HepG2 (cell line): Measurements from ENCODE around the gene GDPD5. TPM values are rescaled to one million over a fixed set of nuclear protein-coding genes. Genes with fewer than 3 reads are reported as not detected.

Experiments used
- ATAC-seq: fragments of 200-7000 bp; cut with Tn5 transposase; 3 replicates; pipeline ENCODE4 v1.9.1; 2020; ENCODE audit warnings: mild to moderate bottlenecking, moderate library complexity
- BruUV-seq: library from RNA; stranded (reverse); fragments of 400-500 nt; replicated peaks from 2 replicates; lab custom pipeline; 2021; lab: Mats Ljungman, UMichigan
- CTCF ChIA-PET: fragments of 300-600 bp; formaldehyde crosslinking; extraction: SDS; loops from one replicate; lab custom pipeline; 2021; ENCODE audit warnings: low total read pairs, inconsistent platforms, low intra/inter-chr PET ratio; lab: Yijun Ruan, JAX
- POLR2A ChIA-PET: fragments of 350-600 bp; sonication (Branson Sonifier 250); formaldehyde crosslinking; loops from one replicate; lab custom pipeline; 2020; ENCODE audit warnings: antibody characterized with exemption, inconsistent platforms; lab: Yijun Ruan, JAX
- DNase-seq: peaks from one replicate; pipeline ENCODE4 v3.0.0-alpha.2; 2015; ENCODE audit warnings: low spot score
- FAIRE-seq: peaks from 3 replicates; lab custom pipeline; 2011; peaks lifted over from hg19 to GRCh38; lab: Jason Lieb, UNC
- H2AFZ ChIP-seq: one replicate; pipeline ENCODE4 v1.6.1; 2011; ENCODE audit warnings: low read length, inconsistent platforms
- H3K27ac ChIP-seq: fragments of 300-600 bp; 3 replicates; pipeline ENCODE4 v1.8.0; 2011; ENCODE audit warnings: mixed run types, mild to moderate bottlenecking, mixed read lengths, low read length, inconsistent platforms; ENCODE audit not compliant: insufficient read depth; ENCODE audit errors: extremely low read length
- H3K27me3 ChIP-seq, 2 experiments: fragments of 200-600 bp in 1 of 2; 2 replicates in 1 of 2; 3 replicates in 1 of 2; pipeline versions ENCODE4 v1.6.0 to v1.8.0; 2011; ENCODE audit warnings: low read length in 2 of 2, mild to moderate bottlenecking in 2 of 2, moderate library complexity in 2 of 2, inconsistent platforms in 1 of 2; ENCODE audit not compliant: insufficient read depth in 2 of 2, control insufficient read depth in 1 of 2
- H3K36me3 ChIP-seq, 2 experiments: fragments of 200-600 bp in 1 of 2; replicated peaks in 1 of 2; 2 replicates in 1 of 2; 3 replicates in 1 of 2; pipeline versions ENCODE4 v1.5.1 to v1.8.0; 2011; ENCODE audit warnings: low read length in 2 of 2, inconsistent platforms in 1 of 2; ENCODE audit not compliant: insufficient read depth in 2 of 2, control insufficient read depth in 1 of 2
- H3K4me1 ChIP-seq: 2 replicates; pipeline ENCODE4 v1.5.1; 2012; ENCODE audit warnings: low read length, inconsistent platforms; ENCODE audit not compliant: insufficient read depth
- H3K4me2 ChIP-seq: 2 replicates; pipeline ENCODE4 v1.6.0; 2011; ENCODE audit warnings: low read depth, low read length, inconsistent platforms
- H3K4me3 ChIP-seq, 3 experiments: fragments of 200-600 bp in 1 of 3; sonication (generic), shearing (Covaris generic) in 1 of 3; replicated peaks in 1 of 3; 2 replicates each; pipeline ENCODE4 v1.5.1; 2011 to 2016; ENCODE audit warnings: low read length in 3 of 3, inconsistent platforms in 2 of 3, low read depth in 2 of 3, mild to moderate bottlenecking in 2 of 3, control low read depth in 1 of 3, mixed read lengths in 1 of 3; ENCODE audit not compliant: insufficient read depth in 1 of 3
- H3K79me2 ChIP-seq: one replicate; pipeline ENCODE4 v1.6.1; 2011; ENCODE audit warnings: low read length, inconsistent platforms; ENCODE audit not compliant: insufficient read depth
- H3K9ac ChIP-seq: 2 replicates; pipeline ENCODE4 v1.6.0; 2011; ENCODE audit warnings: mild to moderate bottlenecking, low read depth, low read length, inconsistent platforms; ENCODE audit not compliant: insufficient read depth
- H3K9me3 ChIP-seq: 2 replicates; pipeline ENCODE4 v1.5.1; 2012; ENCODE audit warnings: mild to moderate bottlenecking, low read length
- H4K20me1 ChIP-seq: 2 replicates; pipeline ENCODE4 v1.6.0; 2011; ENCODE audit warnings: inconsistent platforms, mild to moderate bottlenecking, low read length, moderate library complexity; ENCODE audit not compliant: insufficient read depth
- ATAD3A ChIP-seq: sonication (generic); formaldehyde crosslinking; IDR thresholded peaks from 2 replicates; pipeline ENCODE4 v1.4.0; 2020; ENCODE audit warnings: missing genetic modification reagents
- BHLHE40 ChIP-seq: IDR thresholded peaks from 2 replicates; pipeline ENCODE4 v1.6.1; 2011; ENCODE audit warnings: low read length, improper control_type of control experiment
- ELF1 ChIP-seq: sonication (generic); formaldehyde crosslinking; IDR thresholded peaks from 2 replicates; pipeline ENCODE4 v1.4.0; 2020; ENCODE audit warnings: missing genetic modification reagents
- ELF3 ChIP-seq: IDR thresholded peaks from 2 replicates; pipeline ENCODE4 v1.6.1; 2016; ENCODE audit warnings: missing genetic modification reagents, missing compliant biosample characterization
- HES4 ChIP-seq: sonication (generic); formaldehyde crosslinking; IDR thresholded peaks from 2 replicates; pipeline ENCODE4 v1.9.0; 2021; ENCODE audit warnings: mild to moderate bottlenecking, missing genetic modification reagents, borderline replicate concordance
- LBX2 ChIP-seq: sonication (generic); formaldehyde crosslinking; IDR thresholded peaks from 2 replicates; pipeline ENCODE4 v1.5.0; 2020; ENCODE audit warnings: missing genetic modification reagents, mild to moderate bottlenecking, borderline replicate concordance
- NFAT5 ChIP-seq: sonication (generic); formaldehyde crosslinking; IDR thresholded peaks from 2 replicates; pipeline ENCODE4 v1.4.0; 2020; ENCODE audit warnings: missing genetic modification reagents
- PHB2 ChIP-seq: fragments of 450-650 bp; IDR thresholded peaks from 2 replicates; pipeline ENCODE4 v1.6.1; 2018; ENCODE audit not compliant: partially characterized antibody
- SP1 ChIP-seq, 2 experiments: fragments of 450-650 bp in 1 of 2; sonication (generic) in 1 of 2; formaldehyde crosslinking in 1 of 2; IDR thresholded peaks; 2 replicates each; pipeline versions ENCODE4 v1.4.0 to v1.6.1; 2016 to 2020; ENCODE audit warnings: missing genetic modification reagents in 1 of 2
- U2AF1 ChIP-seq: fragments of 200-400 bp; formaldehyde crosslinking; optimal IDR thresholded peaks from 2 replicates; pipeline ENCODE3; 2017; ENCODE audit warnings: mild to moderate bottlenecking, low read depth, low read length
- ZGPAT ChIP-seq: IDR thresholded peaks from 2 replicates; pipeline ENCODE4 v1.6.1; 2016; ENCODE audit warnings: mild to moderate bottlenecking
- ZNF510 ChIP-seq: sonication (generic); formaldehyde crosslinking; IDR thresholded peaks from 2 replicates; pipeline ENCODE4 v1.4.0; 2020; ENCODE audit warnings: low read depth, mild to moderate bottlenecking, missing genetic modification reagents
- ZNF512 ChIP-seq: sonication (generic); formaldehyde crosslinking; IDR thresholded peaks from 2 replicates; pipeline ENCODE4 v1.4.0; 2020; ENCODE audit warnings: mild to moderate bottlenecking, missing genetic modification reagents
- WGBS: methylation state at CpG from one replicate; pipeline ENCODE4 v1.1.6; 2017; ENCODE audit warnings: low lambda C conversion rate; 5-methylcytosine and 5-hydroxymethylcytosine counted together
- in situ Hi-C: cut with HindIII; loops from 2 replicates; pipeline ENCODE4 v1.10.0; 2017; ENCODE audit warnings: low pct_unique_long_range_greater_than_20kb; ENCODE audit not compliant: extremely low pct_ligation_motif_present
- intact Hi-C: fragments of 100-400 bp; cut with micrococcal nuclease; formaldehyde crosslinking; loops from one replicate; pipeline ENCODE4 v1.10.0; 2022; ENCODE audit not compliant: unreplicated experiment
- polyA plus RNA-seq, 8 experiments: library from polyadenylated mRNA; depleted of rRNA in 3 of 8; stranded (reverse) in 7 of 8; unstranded in 1 of 8; fragments of >200 nt; fragmentation: Illumina TruSeq in 4 of 8; extraction: Trizol in 4 of 8; gene quantifications; 2 replicates each; pipeline versions ENCODE4 v1.2.1 to v1.2.3, GENCODE V29; 2011 to 2016; ENCODE audit warnings: low read depth in 4 of 8, missing spikeins in 1 of 8, mixed read lengths in 1 of 8; ENCODE audit not compliant: insufficient read depth in 1 of 8
- total RNA-seq, 5 experiments: library from RNA; depleted of rRNA; stranded (reverse); fragments of >200 nt; fragmentation: Illumina TruSeq; extraction: Trizol; gene quantifications; 2 replicates each; pipeline ENCODE4 v1.2.3, GENCODE V29; 2016; ENCODE audit warnings: low read depth in 1 of 5

The GDPD5 gene
- total and polyA plus RNA-seq, 2 of the 13 experiments (the other 11 are each of a cell fraction or from before 2014, with no cell fraction given) = 55.0 to 67.5 TPM

DNA sequence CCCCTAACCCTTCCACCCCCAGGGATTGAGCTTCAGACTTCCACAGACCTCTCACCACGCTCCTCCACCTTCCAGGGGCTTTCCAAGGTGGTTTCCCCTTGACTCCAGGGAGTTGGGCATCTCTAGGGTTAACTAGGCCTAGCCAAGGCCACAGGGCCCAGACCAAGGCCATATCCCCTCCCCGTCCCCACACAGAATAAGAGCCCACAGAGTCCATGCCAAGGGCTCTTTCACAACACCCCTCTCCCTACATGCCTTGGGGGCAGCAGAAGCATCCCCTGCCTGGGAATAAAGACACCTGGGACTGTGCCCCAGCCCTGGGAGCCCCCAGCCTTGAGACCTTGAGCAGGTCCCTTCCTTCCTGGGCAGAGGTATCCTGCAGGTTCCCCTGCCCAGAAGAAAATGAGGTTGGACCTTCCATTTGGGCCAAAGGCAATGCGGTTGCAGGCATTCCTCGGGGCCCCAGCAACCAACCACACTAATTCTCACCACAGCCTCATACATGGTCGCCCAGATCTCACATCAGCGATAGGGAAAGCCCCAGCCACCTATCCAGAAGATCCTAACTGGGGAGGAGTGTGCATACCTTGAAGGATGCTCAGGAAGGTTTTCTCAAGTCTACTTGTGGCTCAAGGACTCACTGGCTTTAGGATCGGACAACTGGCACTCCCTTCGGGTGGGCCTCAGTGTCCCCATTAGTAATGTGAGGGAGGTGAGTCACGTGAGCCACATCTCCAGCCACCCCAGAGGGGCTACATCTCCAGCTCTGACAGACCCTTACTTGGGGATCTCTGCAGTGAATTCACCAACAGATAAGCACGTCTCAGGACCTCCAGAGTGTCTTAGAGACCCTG is 1.7 kb downstream of the GDPD5 start:
- peaks cover 0 to 3% of the 10 kb centered on the region in 2 experiments; a peak in 1 of 5 replicates for H3K36me3 ChIP-seq
- no TSS peak for BruUV-seq
- no peak overlapping the region for H2AFZ ChIP-seq
- 15% methylated on average over 4 of the region's 10 CpGs for WGBS
- in situ Hi-C loops (no loop called here), intact Hi-C loops (loop anchor here (1.0 to 2.0 kb wide), 2 partner anchors 27 to 41 kb away; no protein-coding TSS in a partner anchor)
- peak; percentile 96 for FAIRE-seq
- ATAC-seq = peak; percentile 77
- H4K20me1 ChIP-seq = no peaks in the 10 kb centered on the region
- CTCF ChIA-PET = no interaction called here
- POLR2A ChIA-PET = interaction anchor here (0.7 to 2.6 kb wide), 4 partner anchors 14 to 38 kb away, joined by 3 to 13 read pairs (median 6); partner anchors contain the start of gene SERPINH1
- peak overlapping the region; percentile 79 for H3K27ac ChIP-seq
- DNase-seq = peak; percentile 87
- peak overlapping the region; percentile 88 for H3K4me2 ChIP-seq
- H3K4me3 ChIP-seq = peak overlapping the region; percentile 79 to 93 (median 88)
- no peaks in the 10 kb centered on the region for H3K27me3 ChIP-seq
- peaks cover 62% of the 10 kb centered on the region for H3K79me2 ChIP-seq
- H3K4me1 ChIP-seq = peaks cover 81% of the 10 kb centered on the region
- H3K9me3 ChIP-seq = no peaks in the 10 kb centered on the region
- peak overlapping the region; percentile 81 for H3K9ac ChIP-seq
- TF ChIP-seq ZNF512 (no peak), ZNF510 (CRISPR knock-in tag) (no peak), LBX2 (CRISPR knock-in tag) (no peak), ATAD3A (CRISPR knock-in tag) (no peak), BHLHE40 (no peak), ELF3 (CRISPR knock-in tag) (0 out of 2 replicates have a peak, but pooled peaks have one; percentile 19), PHB2 (no peak), ELF1 (CRISPR knock-in tag) (0 out of 2 replicates have a peak, but pooled peaks have one; percentile 23), NFAT5 (CRISPR knock-in tag) (no peak), HES4 (CRISPR knock-in tag) (no peak), SP1 (IDR thresholded peaks at IDR 0.05) (no peak), SP1 (CRISPR knock-in tag; IDR thresholded peaks at IDR 0.05) (no peak; the same call in 1 of the 2 replicates), ZGPAT (CRISPR knock-in tag) (no peak), U2AF1 (no peak)
